Choroid plexus epithelial cell (primary cell): ENCODE measurements around the gene KCNQ2.

ENCODE experiments used
- DNase-seq: peaks from one replicate; pipeline ENCODE4 v3.0.0-alpha.2; 2010; ENCODE audit warnings: low read depth
- H3K4me3 ChIP-seq: 2 replicates; pipeline ENCODE4 v1.5.1; 2011; ENCODE audit warnings: low read depth, mild to moderate bottlenecking, control low read depth, low read length, moderate library complexity
- TF ChIP-seq, protein P1 (sequence below): conservative IDR thresholded peaks from 2 replicates; pipeline ENCODE4 v1.5.1; 2011; ENCODE audit warnings: low read depth, mild to moderate bottlenecking, control low read depth, inconsistent platforms, low read length, moderate library complexity

The KCNQ2 gene

DNA sequence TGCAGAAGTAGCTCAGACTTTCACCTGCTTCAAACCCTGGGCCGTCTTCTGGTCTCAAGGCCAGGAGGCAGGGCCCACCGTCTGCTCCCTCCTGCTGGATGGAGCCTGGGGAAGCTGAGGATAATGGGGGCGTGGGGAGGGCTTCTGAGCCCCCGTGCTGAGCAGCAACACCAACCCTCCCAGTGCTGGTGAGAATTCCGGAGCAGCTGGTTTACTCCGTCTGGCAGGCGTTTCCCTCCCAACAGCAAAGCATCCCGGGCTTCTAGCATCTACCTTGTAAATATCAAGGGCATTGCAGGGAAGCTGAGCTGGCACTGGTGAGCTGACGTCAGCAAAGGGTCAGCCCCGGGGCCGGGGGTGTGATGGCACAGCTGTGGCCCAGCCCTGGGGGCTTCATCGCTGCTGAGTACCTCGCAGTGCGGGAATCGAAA, 94.5 kb downstream of the KCNQ2 start:
- TF ChIP-seq, protein P1, sequence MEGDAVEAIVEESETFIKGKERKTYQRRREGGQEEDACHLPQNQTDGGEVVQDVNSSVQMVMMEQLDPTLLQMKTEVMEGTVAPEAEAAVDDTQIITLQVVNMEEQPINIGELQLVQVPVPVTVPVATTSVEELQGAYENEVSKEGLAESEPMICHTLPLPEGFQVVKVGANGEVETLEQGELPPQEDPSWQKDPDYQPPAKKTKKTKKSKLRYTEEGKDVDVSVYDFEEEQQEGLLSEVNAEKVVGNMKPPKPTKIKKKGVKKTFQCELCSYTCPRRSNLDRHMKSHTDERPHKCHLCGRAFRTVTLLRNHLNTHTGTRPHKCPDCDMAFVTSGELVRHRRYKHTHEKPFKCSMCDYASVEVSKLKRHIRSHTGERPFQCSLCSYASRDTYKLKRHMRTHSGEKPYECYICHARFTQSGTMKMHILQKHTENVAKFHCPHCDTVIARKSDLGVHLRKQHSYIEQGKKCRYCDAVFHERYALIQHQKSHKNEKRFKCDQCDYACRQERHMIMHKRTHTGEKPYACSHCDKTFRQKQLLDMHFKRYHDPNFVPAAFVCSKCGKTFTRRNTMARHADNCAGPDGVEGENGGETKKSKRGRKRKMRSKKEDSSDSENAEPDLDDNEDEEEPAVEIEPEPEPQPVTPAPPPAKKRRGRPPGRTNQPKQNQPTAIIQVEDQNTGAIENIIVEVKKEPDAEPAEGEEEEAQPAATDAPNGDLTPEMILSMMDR, result no peak
- no peak overlapping the region for H3K4me3 ChIP-seq
- no peak for DNase-seq

DNA sequence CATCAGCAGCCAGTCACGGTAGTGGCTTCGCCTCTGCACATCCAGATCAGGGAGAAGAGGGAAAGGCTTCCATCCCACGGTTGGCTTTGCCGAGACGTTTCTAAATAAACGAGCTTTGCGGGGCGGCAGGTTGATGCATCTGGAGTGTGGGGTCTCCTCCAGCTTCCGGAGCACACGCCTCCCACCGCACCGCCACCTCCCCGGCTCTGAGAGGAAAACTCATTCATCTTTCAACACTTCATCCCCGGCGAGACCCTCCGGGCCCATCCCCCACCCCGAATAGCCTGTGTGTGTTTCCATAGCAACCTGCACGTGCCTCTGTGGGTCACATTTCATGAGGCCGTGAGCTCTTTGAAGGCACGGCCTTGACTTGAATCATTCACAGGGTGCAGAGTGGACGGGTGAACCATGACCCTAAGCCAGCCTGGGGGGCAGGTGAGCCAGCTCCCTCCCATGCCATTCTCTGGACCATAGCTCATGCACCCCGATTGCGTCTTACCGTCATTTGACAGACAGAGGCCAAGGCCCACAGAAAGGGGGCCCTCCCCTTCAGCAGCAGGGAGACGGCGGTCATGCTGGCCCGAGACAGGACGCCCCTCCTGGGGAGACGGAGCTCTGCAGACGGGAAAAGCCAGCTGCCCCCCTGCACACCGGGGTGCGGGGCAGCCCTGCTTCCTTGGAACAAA, 95.1 kb downstream of the KCNQ2 start:
- H3K4me3 ChIP-seq, result no peak overlapping the region
- TF ChIP-seq, protein P1, result no peak
- DNase-seq, result no peak

DNA sequence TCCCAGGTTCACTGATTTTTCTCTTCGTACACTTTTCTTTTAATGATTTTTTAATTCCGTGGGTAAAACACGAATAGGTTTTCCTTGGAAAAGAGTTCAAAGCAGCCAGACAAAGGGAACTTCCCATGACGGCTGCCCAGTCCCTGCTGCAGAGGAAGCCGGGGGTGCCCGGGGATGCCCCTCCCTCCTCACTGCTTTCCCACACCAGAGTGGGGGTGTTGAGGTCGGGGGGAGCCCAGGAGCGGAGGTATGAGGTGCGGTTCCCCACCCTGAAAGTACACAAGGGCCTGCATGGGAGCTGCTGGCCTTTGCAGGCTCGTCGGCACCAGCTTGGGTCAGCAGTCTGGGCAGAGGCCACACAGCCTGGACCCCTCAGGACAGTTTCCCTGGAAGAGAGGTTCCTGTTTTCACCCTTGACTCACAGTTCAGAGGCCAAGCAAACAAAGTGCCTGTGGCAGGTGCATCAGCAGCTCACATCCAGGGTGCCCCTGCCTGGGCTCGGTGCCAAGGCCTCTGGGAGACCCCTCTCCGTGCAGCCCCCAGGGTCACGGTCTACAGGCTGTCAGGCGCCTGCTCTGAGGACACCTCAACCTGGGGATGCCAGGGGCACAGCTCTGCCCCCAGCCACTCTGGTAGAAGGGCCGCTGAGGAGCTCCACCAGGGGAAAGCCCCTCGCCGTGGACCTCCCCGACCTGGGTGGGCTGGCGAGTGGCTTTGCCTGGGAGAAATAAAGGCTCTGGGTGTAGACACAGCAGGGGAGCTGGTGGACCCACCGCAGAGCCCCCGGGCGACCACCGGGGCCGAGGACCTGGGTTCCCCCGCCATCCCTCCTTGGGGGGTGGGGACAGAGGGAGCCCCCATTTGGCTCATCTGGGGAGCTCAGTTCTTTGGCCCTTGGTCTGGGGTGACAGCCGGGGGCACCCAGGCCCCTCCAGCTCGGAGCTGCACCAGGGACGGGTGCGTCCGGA, 95.9 kb downstream of the KCNQ2 start:
- DNase-seq, result no peak

DNA sequence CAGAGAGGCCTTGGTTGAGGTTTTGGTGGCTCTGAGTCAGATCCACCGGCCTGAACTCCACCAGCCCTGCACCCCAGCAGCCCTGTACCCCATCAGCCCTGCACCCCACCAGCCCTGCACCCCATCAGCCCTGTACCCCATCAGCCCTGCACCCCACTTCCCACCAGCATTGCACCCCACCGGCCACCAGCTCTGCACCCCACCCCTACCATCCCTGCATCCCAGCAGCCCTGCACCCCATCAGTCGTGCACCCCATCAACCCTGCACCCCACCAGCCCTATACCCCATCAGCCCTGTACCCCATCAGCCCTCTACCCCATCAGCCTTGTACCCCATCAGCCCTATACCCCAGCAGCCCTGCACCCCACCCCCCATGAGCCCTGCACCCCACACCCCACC, 97.0 kb downstream of the KCNQ2 start:
- DNase-seq, result no peak
- TF ChIP-seq, protein P1, result no peak
- no peak overlapping the region for H3K4me3 ChIP-seq

More for the DNA sequence above, 95.9 kb downstream of the KCNQ2 start:
- H3K4me3 ChIP-seq, result no peak overlapping the region
- TF ChIP-seq, protein P1, result no peak

DNA sequence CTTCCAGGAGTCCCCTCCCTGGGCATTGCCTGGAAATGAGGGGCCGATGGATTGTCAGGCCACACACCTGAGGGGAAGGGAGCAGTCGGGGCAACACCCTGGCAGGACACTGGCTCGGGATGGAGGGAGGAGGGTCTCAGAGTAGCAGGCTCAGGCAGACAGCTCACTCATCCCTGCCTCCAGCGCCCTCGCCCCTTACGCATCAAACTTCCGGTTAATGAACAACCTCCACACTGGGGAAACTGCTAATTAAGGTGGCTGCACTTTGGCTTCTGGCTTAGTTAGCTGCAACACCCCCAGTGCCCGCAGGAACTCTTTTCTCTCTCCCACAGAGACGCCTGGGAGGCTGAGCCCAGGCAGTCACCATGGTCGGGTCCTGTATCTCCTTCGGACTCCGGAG, 98.0 kb downstream of the KCNQ2 start:
- H3K4me3 ChIP-seq, result no peak overlapping the region
- TF ChIP-seq, protein P1, result no peak
- DNase-seq, result no peak

DNA sequence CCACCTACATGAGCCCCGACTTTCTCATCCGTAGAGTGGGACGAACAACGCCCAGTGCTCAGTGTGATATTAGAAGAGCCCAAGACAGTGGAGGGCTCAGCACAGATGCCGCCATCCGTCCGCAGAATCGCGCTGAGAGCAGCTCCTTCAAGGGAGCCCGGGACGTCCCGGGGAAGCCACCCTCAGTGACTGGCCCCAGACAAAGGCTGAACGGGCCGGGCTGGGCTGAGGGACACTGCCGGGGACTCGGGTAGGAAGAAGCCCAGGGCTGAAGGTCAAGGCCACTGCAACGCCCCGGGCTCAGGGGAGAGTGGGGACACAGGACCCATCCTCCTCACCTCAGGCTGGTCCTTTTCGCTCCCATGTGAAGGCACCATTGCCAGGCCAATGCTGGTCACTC, 98.5 kb downstream of the KCNQ2 start:
- H3K4me3 ChIP-seq, result no peak overlapping the region
- TF ChIP-seq, protein P1, result no peak
- no peak for DNase-seq
